H1 (cell line): ENCODE measurements around the gene CHTF18. TPM values are rescaled to one million over a fixed set of nuclear protein-coding genes. Genes with fewer than 3 reads are reported as not detected.

Source experiments
- CTCF ChIA-PET: fragments of 300-600 bp; sonication (Branson Sonifier 250); formaldehyde crosslinking; loops from one replicate; lab custom pipeline; 2021; ENCODE audit not compliant: partially characterized antibody; lab: Charles Lee
- POLR2A ChIA-PET: fragments of 300-600 bp; sonication (Branson Sonifier 250); formaldehyde crosslinking; loops from one replicate; lab custom pipeline; 2021; ENCODE audit warnings: inconsistent platforms; ENCODE audit not compliant: partially characterized antibody; lab: Charles Lee
- DNase-seq, 2 experiments: peaks; one replicate each; pipeline versions ENCODE4 v3.0.0 to v3.0.0-alpha.2; 2010 to 2022; ENCODE audit warnings: low spot score in 2 of 2, low read depth in 1 of 2, mixed read lengths in 1 of 2
- FAIRE-seq: peaks from 2 replicates; lab custom pipeline; 2011; peaks lifted over from hg19 to GRCh38; lab: Jason Lieb, UNC
- H2AFZ ChIP-seq: 2 replicates; pipeline ENCODE4 v1.8.1; 2012; ENCODE audit warnings: low read length, inconsistent platforms
- H2AK5ac ChIP-seq: 2 replicates; pipeline ENCODE4 v1.6.1; 2013; ENCODE audit warnings: low read depth, low read length
- H2BK120ac ChIP-seq: replicated peaks from 2 replicates; pipeline ENCODE3; 2013; ENCODE audit warnings: low read depth, low read length, inconsistent platforms
- H2BK12ac ChIP-seq: 2 replicates; pipeline ENCODE4 v1.6.1; 2013; ENCODE audit warnings: low read depth, low read length
- H2BK15ac ChIP-seq: 2 replicates; pipeline ENCODE4 v1.6.1; 2013; ENCODE audit warnings: low read length
- H2BK20ac ChIP-seq: 2 replicates; pipeline ENCODE4 v1.6.1; 2013; ENCODE audit warnings: low read length
- H2BK5ac ChIP-seq: 2 replicates; pipeline ENCODE4 v1.6.1; 2013; ENCODE audit warnings: low read depth, low read length
- H3K14ac ChIP-seq: 2 replicates; pipeline ENCODE4 v1.6.1; 2013; ENCODE audit warnings: inconsistent platforms; ENCODE audit not compliant: insufficient read length
- H3K18ac ChIP-seq: 2 replicates; pipeline ENCODE4 v1.6.1; 2013; ENCODE audit warnings: low read length; ENCODE audit errors: extremely low read depth
- H3K23ac ChIP-seq: 2 replicates; pipeline ENCODE4 v1.6.1; 2013; ENCODE audit warnings: inconsistent platforms; ENCODE audit not compliant: insufficient read length
- H3K23me2 ChIP-seq: 2 replicates; pipeline ENCODE4 v1.6.1; 2013; ENCODE audit warnings: low read depth, low read length
- H3K27ac ChIP-seq: 2 replicates; pipeline ENCODE4 v1.6.1; 2011; ENCODE audit warnings: low read depth, low read length, inconsistent platforms
- H3K27me3 ChIP-seq, 4 experiments: replicated peaks in 1 of 4; 1 replicate in 1 of 4; 2 replicates in 3 of 4; pipeline versions ENCODE4 v1.6.1 to v1.8.1; 2011 to 2013; ENCODE audit warnings: low read length in 3 of 4, mild to moderate bottlenecking in 3 of 4, inconsistent platforms in 2 of 4, mixed read lengths in 2 of 4, moderate library complexity in 1 of 4; ENCODE audit not compliant: control insufficient read depth in 3 of 4, insufficient read depth in 3 of 4; ENCODE audit errors: extremely low read depth in 1 of 4
- H3K36me3 ChIP-seq, 4 experiments: 2 replicates each; pipeline versions ENCODE4 v1.6.1 to v1.8.1; 2011 to 2013; ENCODE audit warnings: mild to moderate bottlenecking in 4 of 4, low read length in 3 of 4, moderate library complexity in 2 of 4, control low read depth in 1 of 4, inconsistent platforms in 1 of 4; ENCODE audit not compliant: insufficient read depth in 4 of 4, control insufficient read depth in 2 of 4
- H3K4ac ChIP-seq: replicated peaks from 2 replicates; pipeline ENCODE3; 2013; ENCODE audit warnings: low read length, low read depth, mixed read lengths, inconsistent platforms; ENCODE audit not compliant: insufficient read length
- H3K4me1 ChIP-seq, 4 experiments: replicated peaks in 1 of 4; 1 replicate in 1 of 4; 2 replicates in 3 of 4; pipeline versions ENCODE4 v1.6.1 to v1.8.1; 2011 to 2013; ENCODE audit warnings: low read length in 3 of 4, inconsistent platforms in 2 of 4, mixed read lengths in 1 of 4; ENCODE audit not compliant: insufficient read depth in 4 of 4, control insufficient read depth in 3 of 4
- H3K4me2 ChIP-seq, 2 experiments: 2 replicates each; pipeline versions ENCODE4 v1.6.1 to v1.8.1; 2011 to 2013; ENCODE audit warnings: low read depth in 2 of 2, low read length in 2 of 2, control low read depth in 1 of 2, inconsistent platforms in 1 of 2, mild to moderate bottlenecking in 1 of 2; ENCODE audit not compliant: insufficient read depth in 1 of 2
- H3K4me3 ChIP-seq, 4 experiments: fragments of 200-600, 300-600 bp in 1 of 4; sonication (generic), shearing (Covaris generic), sonication (Bioruptor Twin) in 1 of 4; 2 replicates each; pipeline versions ENCODE4 v1.5.1 to v1.8.1; 2011 to 2016; ENCODE audit warnings: low read length in 4 of 4, low read depth in 3 of 4, control low read depth in 2 of 4, inconsistent platforms in 2 of 4, mild to moderate bottlenecking in 2 of 4, mixed read lengths in 1 of 4, moderate library complexity in 1 of 4; ENCODE audit not compliant: insufficient read depth in 2 of 4; ENCODE audit errors: extremely low read depth in 1 of 4
- H3K56ac ChIP-seq: replicated peaks from 2 replicates; pipeline ENCODE3; 2013; ENCODE audit warnings: low read depth, mild to moderate bottlenecking, mixed read lengths, low read length, inconsistent platforms; ENCODE audit not compliant: insufficient read length
- H3K79me1 ChIP-seq: 2 replicates; pipeline ENCODE4 v1.6.1; 2013; ENCODE audit warnings: low read depth, low read length, control low read depth
- H3K79me2 ChIP-seq, 2 experiments: 2 replicates each; pipeline versions ENCODE4 v1.6.1 to v1.8.1; 2012 to 2013; ENCODE audit warnings: low read length in 2 of 2, mild to moderate bottlenecking in 2 of 2, inconsistent platforms in 1 of 2; ENCODE audit not compliant: insufficient read depth in 2 of 2, control insufficient read depth in 1 of 2
- H3K9ac ChIP-seq, 4 experiments: replicated peaks in 1 of 4; 1 replicate in 1 of 4; 2 replicates in 3 of 4; pipeline versions ENCODE4 v1.6.1 to v1.8.1; 2011 to 2013; ENCODE audit warnings: low read depth in 3 of 4, low read length in 3 of 4, control low read depth in 2 of 4, mild to moderate bottlenecking in 2 of 4, moderate library complexity in 2 of 4, inconsistent platforms in 1 of 4; ENCODE audit errors: extremely low read depth in 1 of 4
- H3K9me3 ChIP-seq, 2 experiments: 2 replicates each; pipeline versions ENCODE4 v1.6.1 to v1.8.1; 2012 to 2013; ENCODE audit warnings: mild to moderate bottlenecking in 2 of 2, moderate library complexity in 2 of 2, control low read depth in 1 of 2, inconsistent platforms in 1 of 2, low read depth in 1 of 2, low read length in 1 of 2, mixed read lengths in 1 of 2; ENCODE audit not compliant: insufficient read depth in 2 of 2
- H4K20me1 ChIP-seq, 2 experiments: replicated peaks in 1 of 2; 2 replicates each; pipeline versions ENCODE3 to v1.8.1; 2011 to 2013; ENCODE audit warnings: inconsistent platforms in 2 of 2, low read length in 2 of 2, mild to moderate bottlenecking in 1 of 2; ENCODE audit not compliant: insufficient read depth in 2 of 2, control insufficient read depth in 1 of 2
- H4K5ac ChIP-seq: 2 replicates; pipeline ENCODE4 v1.6.1; 2013; ENCODE audit warnings: low read length, low read depth, mixed read lengths, inconsistent platforms; ENCODE audit not compliant: insufficient read length
- H4K8ac ChIP-seq: 2 replicates; pipeline ENCODE4 v1.8.0; 2013; ENCODE audit warnings: mild to moderate bottlenecking, moderate library complexity, low read length, inconsistent platforms; ENCODE audit not compliant: insufficient read depth; ENCODE audit errors: extremely low read depth
- H4K91ac ChIP-seq: replicated peaks from 2 replicates; pipeline ENCODE3; 2013; ENCODE audit warnings: low read length, mixed read lengths, inconsistent platforms; ENCODE audit not compliant: insufficient read length
- CHD1 ChIP-seq: IDR thresholded peaks from 2 replicates; pipeline ENCODE4 v1.6.1; 2012; ENCODE audit warnings: low read depth, low read length, improper control_type of control experiment
- RXRA ChIP-seq: IDR thresholded peaks from 2 replicates; pipeline ENCODE4 v1.6.1; 2011; ENCODE audit warnings: low read depth, mild to moderate bottlenecking, low read length, moderate library complexity; ENCODE audit not compliant: insufficient read depth
- ZNF274 ChIP-seq: IDR thresholded peaks from 2 replicates; pipeline ENCODE4 v1.7.0; 2012; ENCODE audit warnings: low read length, borderline replicate concordance; ENCODE audit errors: extremely low read depth
- WGBS, 2 experiments: shearing (Covaris generic) in 1 of 2; methylation state at CpG; one replicate each; pipeline versions ENCODE4 v1.1.6 to v1.1.7; 2013 to 2015; ENCODE audit warnings: low lambda C conversion rate in 2 of 2, mixed read lengths in 2 of 2, inconsistent platforms in 1 of 2, low coverage in 1 of 2, missing lambda C conversion rate in 1 of 2; ENCODE audit not compliant: insufficient replicate concordance in 2 of 2, insufficient coverage in 1 of 2, insufficient read length in 1 of 2; ENCODE audit errors: extremely low coverage in 1 of 2, missing lambda C conversion rate in 1 of 2; 5-methylcytosine and 5-hydroxymethylcytosine counted together
- polyA plus RNA-seq, 7 experiments: library from polyadenylated mRNA; depleted of rRNA in 3 of 7; stranded (reverse) in 5 of 7; unstranded in 2 of 7; fragments of >200 nt in 5 of 7; fragments of 200-250 nt in 2 of 7; gene quantifications; 1 replicate in 5 of 7; 2 replicates in 1 of 7; 4 replicates in 1 of 7; pipeline versions ENCODE4 v1.2.1 to v1.2.3, GENCODE V29; 2011 to 2013; ENCODE audit warnings: missing spikeins in 2 of 7, mixed read lengths in 2 of 7
- total RNA-seq: library from RNA; stranded (reverse); fragmentation: NEBNext Ultra II Directional; extraction: Animal tissue kit (Norgen Biotek cat#: 25700); gene quantifications from 2 replicates; pipeline ENCODE4 v1.2.1, GENCODE V29; 2021

Gene CHTF18
- total and polyA plus RNA-seq, 2 of the 8 experiments (the other 6 are each of a cell fraction or from before 2014, with no cell fraction given) = 75.3 to 104 TPM

DNA sequence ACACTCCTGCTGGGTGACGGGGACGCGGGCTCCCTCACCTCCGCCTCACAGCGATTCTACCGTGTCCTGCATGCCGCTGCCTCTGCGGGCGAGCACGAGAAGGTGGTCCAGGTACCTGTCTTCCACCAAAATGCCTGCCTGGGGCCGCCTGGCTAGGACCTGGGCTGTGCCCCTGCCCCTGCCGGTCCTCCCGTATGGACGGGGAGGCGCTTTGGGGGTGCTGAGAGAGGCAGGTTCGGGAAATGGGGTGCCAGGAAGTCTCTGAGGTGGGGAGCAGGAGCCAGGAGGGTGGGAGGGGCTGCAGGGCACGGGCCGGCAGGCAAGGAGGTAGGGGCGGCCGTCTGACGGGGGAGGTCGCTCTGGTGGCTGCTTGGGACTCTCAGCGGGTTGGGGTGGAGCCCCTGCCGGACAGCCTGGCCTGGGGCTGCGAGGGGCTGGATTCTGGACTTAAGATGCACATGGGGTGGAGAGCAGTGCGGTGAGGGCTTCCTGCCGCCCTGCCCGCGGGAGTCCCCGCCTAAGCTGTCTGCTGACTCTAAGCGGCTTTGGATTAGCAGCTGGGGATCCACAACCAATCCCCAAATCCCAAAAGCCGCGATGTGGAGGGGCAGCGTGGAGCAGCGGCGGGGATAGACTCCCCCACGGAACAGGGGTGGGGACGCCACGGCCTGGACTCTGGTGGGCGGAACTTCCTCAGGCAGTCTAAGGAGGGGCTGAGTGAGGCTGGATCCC, 5.8 kb downstream of the CHTF18 start:
- Histone ChIP-seq H4K91ac (no peak overlapping the region), H3K23ac (no peak overlapping the region), H2BK120ac (no peak overlapping the region), H2BK20ac (no peak overlapping the region), H3K18ac (no peak overlapping the region), H3K79me2 (peaks cover 0 to 3% of the 10 kb centered on the region in 2 experiments; a peak in 1 of 4 replicates), H3K4me3 (no peak overlapping the region), H3K14ac (no peak overlapping the region), H3K9ac (no peak overlapping the region), H3K27me3 (no peaks in the 10 kb centered on the region), H3K79me1 (peaks cover 4% of the 10 kb centered on the region; the same call in 1 of the 2 replicates), H3K56ac (no peak overlapping the region), H3K4ac (no peak overlapping the region), H2BK12ac (no peak overlapping the region), H4K8ac (no peak overlapping the region), H4K5ac (no peak overlapping the region), H3K4me2 (no peak overlapping the region), H3K23me2 (0 out of 2 replicates have a peak, but pooled peaks cover under 1% of the 10 kb centered on the region), H2AK5ac (no peak overlapping the region), H4K20me1 (peaks cover 5 to 24% of the 10 kb centered on the region in 2 experiments), H3K9me3 (no peaks in the 10 kb centered on the region), H3K27ac (no peak overlapping the region), H2AFZ (no peak overlapping the region), H3K4me1 (peaks cover 0 to 6% (median 2%) of the 10 kb centered on the region in 4 experiments; a peak in 3 of 7 replicates), H3K36me3 (peaks cover 5 to 57% (median 12%) of the 10 kb centered on the region in 4 experiments; a peak in 6 of 8 replicates), H2BK5ac (no peak overlapping the region), H2BK15ac (no peak overlapping the region)
- WGBS, 2 experiments = 84% methylated on average over 24 of the region's 40 CpGs; no CpG with 5 or more reads in 1 of the 2 experiments
- CTCF ChIA-PET = interaction anchor here (0.6 to 2.8 kb wide), 4 partner anchors 9 to 82 kb away, joined by 3 to 11 read pairs (median 3); no protein-coding TSS in a partner anchor
- DNase-seq (no peak), FAIRE-seq (no peak)
- POLR2A ChIA-PET = interaction anchor here (1.1 to 1.8 kb wide), 4 partner anchors 9 to 119 kb away, joined by 3 to 6 read pairs (median 4); partner anchors contain the start of genes ANTKMT and RHBDL1
- no peak for TF ChIP-seq RXRA
- TF ChIP-seq ZNF274 = no peak
- no peak for TF ChIP-seq CHD1
